HepG2 (cell line): ENCODE data around the gene SLC16A3. TPM values are rescaled to one million over a fixed set of nuclear protein-coding genes. Genes with fewer than 3 reads are reported as not detected.

Experiments used
- ARNT ChIP-seq: fragments of 450-650 bp; IDR thresholded peaks from 2 replicates; pipeline ENCODE4 v1.6.1; 2017
- CBX5 ChIP-seq: sonication (generic); formaldehyde crosslinking; IDR thresholded peaks from 2 replicates; pipeline ENCODE4 v1.4.0; 2020; ENCODE audit warnings: missing genetic modification reagents, borderline replicate concordance
- GTF3A ChIP-seq: sonication (generic); formaldehyde crosslinking; conservative IDR thresholded peaks from 2 replicates; pipeline ENCODE4 v1.4.0; 2020; ENCODE audit warnings: mild to moderate bottlenecking, missing genetic modification reagents
- HCFC1 ChIP-seq: fragments of 150-350 bp; IDR thresholded peaks from 2 replicates; pipeline ENCODE4 v1.6.1; 2014; ENCODE audit warnings: low read depth, low read length
- KLF16 ChIP-seq, 2 experiments: sonication (generic) in 1 of 2; formaldehyde crosslinking in 1 of 2; IDR thresholded peaks; 2 replicates each; pipeline versions ENCODE4 v1.6.1 to v1.8.0; 2016 to 2023; ENCODE audit warnings: missing genetic modification reagents in 2 of 2, missing compliant biosample characterization in 1 of 2
- MAX ChIP-seq: IDR thresholded peaks from 2 replicates; pipeline ENCODE4 v1.6.1; 2012; ENCODE audit warnings: inconsistent platforms
- NCOR1 ChIP-seq: fragments of 200-600 bp; sonication (generic); IDR thresholded peaks from 2 replicates; pipeline ENCODE4 v1.7.0; 2017; ENCODE audit warnings: antibody characterized with exemption, low read length, borderline replicate concordance
- SP140L ChIP-seq: sonication (generic); formaldehyde crosslinking; IDR thresholded peaks from 2 replicates; pipeline ENCODE4 v1.4.0; 2020; ENCODE audit warnings: missing genetic modification reagents, borderline replicate concordance
- SRF ChIP-seq: IDR thresholded peaks from 2 replicates; pipeline ENCODE4 v1.6.1; 2011; ENCODE audit warnings: mild to moderate bottlenecking, low read depth, low read length, moderate library complexity
- SRSF1 ChIP-seq: fragments of 200-400 bp; formaldehyde crosslinking; optimal IDR thresholded peaks from 2 replicates; pipeline ENCODE3; 2017; ENCODE audit warnings: mild to moderate bottlenecking, low read depth, low read length, moderate library complexity
- ZKSCAN8 ChIP-seq: IDR thresholded peaks from 2 replicates; pipeline ENCODE4 v1.6.1; 2016; ENCODE audit warnings: borderline replicate concordance, missing genetic modification reagents, missing compliant biosample characterization
- ZNF281 ChIP-seq: sonication (generic); formaldehyde crosslinking; IDR thresholded peaks from 2 replicates; pipeline ENCODE4 v1.4.0; 2020; ENCODE audit warnings: missing genetic modification reagents, borderline replicate concordance
- ZNF282 ChIP-seq: fragments of 450-650 bp; IDR thresholded peaks from 2 replicates; pipeline ENCODE4 v1.6.1; 2018; ENCODE audit not compliant: partially characterized antibody
- ZNF574 ChIP-seq: sonication (generic); formaldehyde crosslinking; IDR thresholded peaks from 2 replicates; pipeline ENCODE4 v1.4.0; 2020; ENCODE audit warnings: missing genetic modification reagents
- ZNF598 ChIP-seq: sonication (generic); formaldehyde crosslinking; IDR thresholded peaks from 2 replicates; pipeline ENCODE4 v1.5.1; 2020; ENCODE audit warnings: mild to moderate bottlenecking, missing genetic modification reagents, borderline replicate concordance
- polyA plus RNA-seq, 8 experiments: library from polyadenylated mRNA; depleted of rRNA in 3 of 8; stranded (reverse) in 7 of 8; unstranded in 1 of 8; fragments of >200 nt; fragmentation: Illumina TruSeq in 4 of 8; extraction: Trizol in 4 of 8; gene quantifications; 2 replicates each; pipeline versions ENCODE4 v1.2.1 to v1.2.3, GENCODE V29; 2011 to 2016; ENCODE audit warnings: low read depth in 4 of 8, missing spikeins in 1 of 8, mixed read lengths in 1 of 8; ENCODE audit not compliant: insufficient read depth in 1 of 8
- total RNA-seq, 5 experiments: library from RNA; depleted of rRNA; stranded (reverse); fragments of >200 nt; fragmentation: Illumina TruSeq; extraction: Trizol; gene quantifications; 2 replicates each; pipeline ENCODE4 v1.2.3, GENCODE V29; 2016; ENCODE audit warnings: low read depth in 1 of 5
- TF ChIP-seq, protein P1 (sequence below): sonication (generic); formaldehyde crosslinking; IDR thresholded peaks from 2 replicates; pipeline ENCODE4 v1.4.0; 2020; ENCODE audit warnings: mild to moderate bottlenecking, missing genetic modification reagents
- TF ChIP-seq, protein P2 (sequence below): sonication (generic); formaldehyde crosslinking; IDR thresholded peaks from 2 replicates; pipeline ENCODE4 v1.4.0; 2020; ENCODE audit warnings: missing genetic modification reagents
- TF ChIP-seq, protein P3 (sequence below): sonication (generic); formaldehyde crosslinking; IDR thresholded peaks from 2 replicates; pipeline ENCODE4 v1.4.0; 2020; ENCODE audit warnings: missing genetic modification reagents, borderline replicate concordance

Gene SLC16A3
- total and polyA plus RNA-seq, 2 of the 13 experiments (the other 11 are each of a cell fraction or from before 2014, with no cell fraction given) = 242 to 349 TPM

DNA sequence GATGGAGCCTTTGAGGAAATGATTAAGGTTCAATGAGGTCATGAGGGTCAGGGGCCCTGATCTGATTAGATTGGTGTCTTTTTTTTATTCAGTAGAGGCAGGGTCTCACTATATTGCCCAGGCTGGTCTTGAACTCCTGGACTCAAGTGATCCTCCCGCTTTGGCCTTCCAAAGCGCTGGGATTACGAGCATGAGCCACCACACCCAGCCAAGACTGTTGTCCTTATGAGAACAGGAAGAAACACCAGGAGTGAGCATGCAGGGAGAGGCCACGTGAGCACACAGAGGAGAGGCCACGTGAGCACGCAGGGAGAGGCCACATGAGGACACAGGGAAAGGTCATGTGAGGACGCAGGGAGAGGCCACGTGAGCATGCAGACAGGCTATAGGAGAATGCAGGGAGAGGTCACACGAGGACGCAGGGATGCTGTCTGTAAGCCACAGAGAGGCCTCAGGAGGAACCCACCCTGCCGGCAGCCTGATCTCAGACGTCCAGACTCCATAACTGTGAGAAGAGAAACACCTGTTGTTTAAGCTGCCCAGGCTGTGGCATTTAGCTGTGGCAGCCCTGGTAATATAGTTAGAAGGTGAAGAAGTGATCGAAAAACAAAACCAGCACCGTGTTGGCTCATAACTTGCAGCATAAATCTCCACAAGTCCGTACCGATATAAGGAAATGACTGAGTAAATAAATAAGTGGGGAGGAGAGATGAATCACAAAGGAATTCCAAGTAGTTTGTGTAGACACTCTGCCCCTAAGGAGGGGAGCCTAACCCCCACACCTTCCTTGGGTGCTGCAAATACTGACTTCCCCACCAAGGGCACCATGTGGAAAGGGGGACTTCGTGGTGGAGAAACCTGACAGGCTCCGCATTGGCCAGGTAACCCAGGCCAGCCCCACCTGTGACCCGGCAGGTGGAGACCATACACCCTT lies 59.3 kb downstream of the SLC16A3 start (continued):
- peak; percentile 85 for TF ChIP-seq ZNF574
- TF ChIP-seq SP140L (CRISPR knock-in tag) = no peak
- TF ChIP-seq, protein P1, sequence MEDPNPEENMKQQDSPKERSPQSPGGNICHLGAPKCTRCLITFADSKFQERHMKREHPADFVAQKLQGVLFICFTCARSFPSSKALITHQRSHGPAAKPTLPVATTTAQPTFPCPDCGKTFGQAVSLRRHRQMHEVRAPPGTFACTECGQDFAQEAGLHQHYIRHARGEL (CRISPR knock-in tag) = no peak
- TF ChIP-seq HCFC1 = no peak
- no peak for TF ChIP-seq ARNT
- peak; percentile 99 for TF ChIP-seq MAX
- TF ChIP-seq KLF16 (CRISPR knock-in tag; IDR thresholded peaks at IDR 0.05) = peak; percentile 26 to 97; a peak in 2 of 4 replicates
- TF ChIP-seq, protein P2, sequence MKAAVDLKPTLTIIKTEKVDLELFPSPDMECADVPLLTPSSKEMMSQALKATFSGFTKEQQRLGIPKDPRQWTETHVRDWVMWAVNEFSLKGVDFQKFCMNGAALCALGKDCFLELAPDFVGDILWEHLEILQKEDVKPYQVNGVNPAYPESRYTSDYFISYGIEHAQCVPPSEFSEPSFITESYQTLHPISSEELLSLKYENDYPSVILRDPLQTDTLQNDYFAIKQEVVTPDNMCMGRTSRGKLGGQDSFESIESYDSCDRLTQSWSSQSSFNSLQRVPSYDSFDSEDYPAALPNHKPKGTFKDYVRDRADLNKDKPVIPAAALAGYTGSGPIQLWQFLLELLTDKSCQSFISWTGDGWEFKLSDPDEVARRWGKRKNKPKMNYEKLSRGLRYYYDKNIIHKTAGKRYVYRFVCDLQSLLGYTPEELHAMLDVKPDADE (CRISPR knock-in tag) = no peak
- TF ChIP-seq NCOR1 = peak; percentile 98
- TF ChIP-seq SRF = no peak
- TF ChIP-seq SRSF1 = no peak
- peak; percentile 84; the same call in 1 of the 2 replicates for TF ChIP-seq ZKSCAN8 (CRISPR knock-in tag)
- no peak for TF ChIP-seq GTF3A (CRISPR knock-in tag)
- TF ChIP-seq, protein P3, sequence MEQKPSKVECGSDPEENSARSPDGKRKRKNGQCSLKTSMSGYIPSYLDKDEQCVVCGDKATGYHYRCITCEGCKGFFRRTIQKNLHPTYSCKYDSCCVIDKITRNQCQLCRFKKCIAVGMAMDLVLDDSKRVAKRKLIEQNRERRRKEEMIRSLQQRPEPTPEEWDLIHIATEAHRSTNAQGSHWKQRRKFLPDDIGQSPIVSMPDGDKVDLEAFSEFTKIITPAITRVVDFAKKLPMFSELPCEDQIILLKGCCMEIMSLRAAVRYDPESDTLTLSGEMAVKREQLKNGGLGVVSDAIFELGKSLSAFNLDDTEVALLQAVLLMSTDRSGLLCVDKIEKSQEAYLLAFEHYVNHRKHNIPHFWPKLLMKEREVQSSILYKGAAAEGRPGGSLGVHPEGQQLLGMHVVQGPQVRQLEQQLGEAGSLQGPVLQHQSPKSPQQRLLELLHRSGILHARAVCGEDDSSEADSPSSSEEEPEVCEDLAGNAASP (CRISPR knock-in tag) = peak; percentile 100
- peak; percentile 93; the same call in 1 of the 2 replicates for TF ChIP-seq CBX5 (CRISPR knock-in tag)
- no peak for TF ChIP-seq ZNF282
- TF ChIP-seq ZNF598 = peak; percentile 20; the same call in 1 of the 2 replicates
- peak; percentile 76 for TF ChIP-seq ZNF281 (CRISPR knock-in tag)
